GM23338 (cell line): ENCODE results near the gene BCAS3. TPM values are rescaled to one million over a fixed set of nuclear protein-coding genes. Genes with fewer than 3 reads are reported as not detected.

Experiments
- ATAC-seq: fragments of 200-7000 bp; cut with Tn5 transposase; 3 replicates; pipeline ENCODE4 v1.9.1; 2020
- DNase-seq: peaks from one replicate; pipeline ENCODE4 v3.0.0-alpha.2; 2015; ENCODE audit warnings: low spot score
- H2AFZ ChIP-seq: fragments of 200-600 bp; sonication (generic); 2 replicates; pipeline ENCODE4 v1.8.0; 2016; ENCODE audit warnings: antibody characterized with exemption, mild to moderate bottlenecking, moderate library complexity
- H3F3A ChIP-seq: fragments of 200-600 bp; sonication (generic); replicated peaks from 2 replicates; pipeline ENCODE4 v1.8.0; 2017; ENCODE audit warnings: antibody characterized with exemption, mixed run types, low read depth
- H3K27ac ChIP-seq: fragments of 200-600 bp; sonication (generic); 2 replicates; pipeline ENCODE4 v1.6.1; 2016; ENCODE audit warnings: low read depth
- H3K27me3 ChIP-seq: fragments of 200-600 bp; sonication (generic); 2 replicates; pipeline ENCODE4 v1.8.0; 2016; ENCODE audit warnings: mild to moderate bottlenecking, mixed run types, moderate library complexity; ENCODE audit not compliant: insufficient read depth
- H3K36me3 ChIP-seq: fragments of 200-600 bp; sonication (generic); 2 replicates; pipeline ENCODE4 v1.8.0; 2016; ENCODE audit warnings: mild to moderate bottlenecking; ENCODE audit not compliant: insufficient read depth
- H3K4me1 ChIP-seq: fragments of 200-600 bp; sonication (generic); 2 replicates; pipeline ENCODE4 v1.8.0; 2016; ENCODE audit warnings: mild to moderate bottlenecking, moderate library complexity; ENCODE audit not compliant: insufficient read depth
- H3K4me2 ChIP-seq: fragments of 200-600 bp; sonication (generic); 2 replicates; pipeline ENCODE4 v1.7.1; 2017; ENCODE audit warnings: mixed run types
- H3K4me3 ChIP-seq: fragments of 200-600 bp; sonication (generic); 2 replicates; pipeline ENCODE4 v1.6.1; 2016; ENCODE audit warnings: mixed run types
- H3K79me2 ChIP-seq: fragments of 200-600 bp; sonication (generic); replicated peaks from 2 replicates; pipeline ENCODE4 v1.8.0; 2017; ENCODE audit warnings: mild to moderate bottlenecking; ENCODE audit not compliant: insufficient read depth
- H3K9me2 ChIP-seq: fragments of 200-600 bp; sonication (generic); 2 replicates; pipeline ENCODE4 v1.8.0; 2017; ENCODE audit not compliant: insufficient read depth
- H4K20me1 ChIP-seq: fragments of 200-600 bp; sonication (generic); replicated peaks from 2 replicates; pipeline ENCODE4 v1.8.0; 2017; ENCODE audit warnings: mild to moderate bottlenecking; ENCODE audit not compliant: insufficient read depth
- H3K27ac Mint-ChIP-seq: 2 replicates; pipeline ENCODE4 v1.8.0; 2020; ENCODE audit warnings: inconsistent platforms, mild to moderate bottlenecking, moderate library complexity, mixed read lengths
- H3K27me3 Mint-ChIP-seq: 3 replicates; pipeline ENCODE4 v1.8.0; 2022; ENCODE audit warnings: low read depth, mild to moderate bottlenecking, moderate library complexity, mixed read lengths, inconsistent platforms; ENCODE audit not compliant: insufficient read depth, poor library complexity
- H3K36me3 Mint-ChIP-seq: 3 replicates; pipeline ENCODE4 v1.8.0; 2021; ENCODE audit warnings: low read depth, mild to moderate bottlenecking, inconsistent platforms, moderate library complexity, mixed read lengths
- H3K4me1 Mint-ChIP-seq: 3 replicates; pipeline ENCODE4 v1.8.0; 2020; ENCODE audit warnings: mild to moderate bottlenecking, inconsistent platforms, mixed read lengths
- H3K4me3 Mint-ChIP-seq: 3 replicates; pipeline ENCODE4 v1.8.0; 2021; ENCODE audit warnings: moderate library complexity, mild to moderate bottlenecking, inconsistent platforms, mixed read lengths
- H3K9me3 Mint-ChIP-seq: 3 replicates; pipeline ENCODE4 v1.8.0; 2020; ENCODE audit warnings: moderate library complexity, mild to moderate bottlenecking, inconsistent platforms, mixed read lengths
- JUNB ChIP-seq: IDR thresholded peaks from one replicate; pipeline ENCODE4 v1.6.1; 2016; ENCODE audit warnings: antibody characterized with exemption; ENCODE audit not compliant: unreplicated experiment
- NANOG ChIP-seq: IDR thresholded peaks from 2 replicates; pipeline ENCODE4 v1.6.1; 2016; ENCODE audit warnings: antibody characterized with exemption, borderline replicate concordance
- polyA plus RNA-seq: library from polyadenylated mRNA; unstranded; fragments of >200 nt; fragmentation: Nextera tagmentation; extraction: Ambion mirVana; gene quantifications from 2 replicates; pipeline ENCODE4 v1.2.1, GENCODE V29; 2016
- total RNA-seq: library from RNA; depleted of rRNA; stranded (reverse); fragments of >200 nt; shearing (Covaris generic); gene quantifications from 2 replicates; pipeline ENCODE4 v1.2.3, GENCODE V29; 2014
- TF ChIP-seq, protein P1 (sequence below): fragments of 250-450 bp; sonication (Bioruptor Pico); IDR thresholded peaks from 2 replicates; pipeline ENCODE4 v1.5.0; 2020; ENCODE audit warnings: mild to moderate bottlenecking, moderate library complexity
- TF ChIP-seq, protein P2 (sequence below): IDR thresholded peaks from 2 replicates; pipeline ENCODE4 v1.6.1; 2016; ENCODE audit warnings: antibody characterized with exemption

The BCAS3 gene
- total and polyA plus RNA-seq, 2 experiments from 2014 or later = 8.2 to 28.0 TPM

DNA sequence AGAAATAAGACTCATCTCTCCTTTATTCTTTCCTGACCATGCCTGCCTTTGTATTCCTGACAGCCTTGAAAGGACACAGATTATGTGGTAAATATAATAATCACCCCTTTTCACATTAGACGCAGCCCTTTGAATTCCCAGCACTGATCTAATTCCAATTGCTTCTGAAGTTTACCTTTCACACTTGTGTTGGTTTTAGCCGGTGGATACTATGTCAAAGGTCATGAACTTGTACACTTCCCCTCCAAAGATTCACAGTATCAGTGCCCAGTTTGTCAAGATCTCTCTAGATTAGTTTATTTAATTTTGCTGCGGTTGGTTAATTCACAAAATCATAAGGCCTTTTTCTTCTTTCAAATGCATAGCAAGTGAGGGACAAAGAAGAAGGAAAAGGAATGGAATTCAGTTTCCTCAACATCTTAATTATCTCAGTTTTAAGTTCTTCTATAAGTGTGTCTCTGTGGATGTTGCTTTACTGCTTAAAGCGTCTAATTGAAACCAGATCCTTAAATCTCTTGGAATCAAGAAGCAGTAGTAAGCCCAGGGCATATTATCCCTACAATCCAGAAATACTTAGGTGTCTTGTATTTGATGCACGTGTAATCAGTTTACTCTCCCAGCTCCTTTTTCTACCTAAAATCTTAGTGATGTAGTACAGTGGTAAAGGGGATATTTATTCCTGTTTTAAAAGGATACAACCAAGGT is 547.7 kb downstream of the BCAS3 start (continued):
- TF ChIP-seq, protein P1, sequence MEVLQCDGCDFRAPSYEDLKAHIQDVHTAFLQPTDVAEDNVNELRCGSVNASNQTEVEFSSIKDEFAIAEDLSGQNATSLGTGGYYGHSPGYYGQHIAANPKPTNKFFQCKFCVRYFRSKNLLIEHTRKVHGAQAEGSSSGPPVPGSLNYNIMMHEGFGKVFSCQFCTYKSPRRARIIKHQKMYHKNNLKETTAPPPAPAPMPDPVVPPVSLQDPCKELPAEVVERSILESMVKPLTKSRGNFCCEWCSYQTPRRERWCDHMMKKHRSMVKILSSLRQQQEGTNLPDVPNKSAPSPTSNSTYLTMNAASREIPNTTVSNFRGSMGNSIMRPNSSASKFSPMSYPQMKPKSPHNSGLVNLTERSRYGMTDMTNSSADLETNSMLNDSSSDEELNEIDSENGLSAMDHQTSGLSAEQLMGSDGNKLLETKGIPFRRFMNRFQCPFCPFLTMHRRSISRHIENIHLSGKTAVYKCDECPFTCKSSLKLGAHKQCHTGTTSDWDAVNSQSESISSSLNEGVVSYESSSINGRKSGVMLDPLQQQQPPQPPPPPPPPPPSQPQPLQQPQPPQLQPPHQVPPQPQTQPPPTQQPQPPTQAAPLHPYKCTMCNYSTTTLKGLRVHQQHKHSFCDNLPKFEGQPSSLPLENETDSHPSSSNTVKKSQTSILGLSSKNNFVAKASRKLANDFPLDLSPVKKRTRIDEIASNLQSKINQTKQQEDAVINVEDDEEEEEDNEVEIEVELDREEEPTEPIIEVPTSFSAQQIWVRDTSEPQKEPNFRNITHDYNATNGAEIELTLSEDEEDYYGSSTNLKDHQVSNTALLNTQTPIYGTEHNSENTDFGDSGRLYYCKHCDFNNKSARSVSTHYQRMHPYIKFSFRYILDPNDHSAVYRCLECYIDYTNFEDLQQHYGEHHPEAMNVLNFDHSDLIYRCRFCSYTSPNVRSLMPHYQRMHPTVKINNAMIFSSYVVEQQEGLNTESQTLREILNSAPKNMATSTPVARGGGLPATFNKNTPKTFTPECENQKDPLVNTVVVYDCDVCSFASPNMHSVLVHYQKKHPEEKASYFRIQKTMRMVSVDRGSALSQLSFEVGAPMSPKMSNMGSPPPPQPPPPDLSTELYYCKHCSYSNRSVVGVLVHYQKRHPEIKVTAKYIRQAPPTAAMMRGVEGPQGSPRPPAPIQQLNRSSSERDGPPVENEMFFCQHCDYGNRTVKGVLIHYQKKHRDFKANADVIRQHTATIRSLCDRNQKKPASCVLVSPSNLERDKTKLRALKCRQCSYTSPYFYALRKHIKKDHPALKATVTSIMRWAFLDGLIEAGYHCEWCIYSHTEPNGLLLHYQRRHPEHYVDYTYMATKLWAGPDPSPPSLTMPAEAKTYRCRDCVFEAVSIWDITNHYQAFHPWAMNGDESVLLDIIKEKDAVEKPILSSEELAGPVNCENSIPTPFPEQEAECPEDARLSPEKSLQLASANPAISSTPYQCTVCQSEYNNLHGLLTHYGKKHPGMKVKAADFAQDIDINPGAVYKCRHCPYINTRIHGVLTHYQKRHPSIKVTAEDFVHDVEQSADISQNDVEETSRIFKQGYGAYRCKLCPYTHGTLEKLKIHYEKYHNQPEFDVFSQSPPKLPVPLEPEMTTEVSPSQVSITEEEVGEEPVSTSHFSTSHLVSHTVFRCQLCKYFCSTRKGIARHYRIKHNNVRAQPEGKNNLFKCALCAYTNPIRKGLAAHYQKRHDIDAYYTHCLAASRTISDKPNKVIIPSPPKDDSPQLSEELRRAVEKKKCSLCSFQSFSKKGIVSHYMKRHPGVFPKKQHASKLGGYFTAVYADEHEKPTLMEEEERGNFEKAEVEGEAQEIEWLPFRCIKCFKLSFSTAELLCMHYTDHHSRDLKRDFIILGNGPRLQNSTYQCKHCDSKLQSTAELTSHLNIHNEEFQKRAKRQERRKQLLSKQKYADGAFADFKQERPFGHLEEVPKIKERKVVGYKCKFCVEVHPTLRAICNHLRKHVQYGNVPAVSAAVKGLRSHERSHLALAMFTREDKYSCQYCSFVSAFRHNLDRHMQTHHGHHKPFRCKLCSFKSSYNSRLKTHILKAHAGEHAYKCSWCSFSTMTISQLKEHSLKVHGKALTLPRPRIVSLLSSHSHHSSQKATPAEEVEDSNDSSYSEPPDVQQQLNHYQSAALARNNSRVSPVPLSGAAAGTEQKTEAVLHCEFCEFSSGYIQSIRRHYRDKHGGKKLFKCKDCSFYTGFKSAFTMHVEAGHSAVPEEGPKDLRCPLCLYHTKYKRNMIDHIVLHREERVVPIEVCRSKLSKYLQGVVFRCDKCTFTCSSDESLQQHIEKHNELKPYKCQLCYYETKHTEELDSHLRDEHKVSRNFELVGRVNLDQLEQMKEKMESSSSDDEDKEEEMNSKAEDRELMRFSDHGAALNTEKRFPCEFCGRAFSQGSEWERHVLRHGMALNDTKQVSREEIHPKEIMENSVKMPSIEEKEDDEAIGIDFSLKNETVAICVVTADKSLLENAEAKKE (CRISPR knock-in tag) = no peak

DNA sequence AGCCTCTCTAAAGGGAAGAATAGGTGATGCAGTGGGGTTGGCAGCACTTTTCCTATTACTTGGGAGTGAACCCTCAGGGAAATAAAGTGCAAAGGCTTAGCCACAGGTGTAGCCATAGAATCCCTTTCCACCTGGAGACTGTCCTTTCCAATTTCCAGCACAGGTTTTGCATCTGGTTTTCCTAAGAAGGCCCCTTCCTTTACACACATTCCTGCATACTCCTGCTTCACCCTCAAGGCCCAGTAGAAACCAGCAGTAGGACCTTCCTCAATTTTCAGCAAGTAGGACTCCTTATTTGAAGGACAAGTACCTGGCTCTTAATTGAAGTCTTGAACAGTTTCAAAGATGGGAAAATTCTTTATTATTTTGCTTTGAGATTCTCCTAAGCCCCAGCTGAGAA is 550.2 kb downstream of the BCAS3 start:
- no peak overlapping the region for H3K27ac ChIP-seq
- H3K9me2 ChIP-seq = 0 out of 2 replicates have a peak, but pooled peaks cover 2% of the 10 kb centered on the region
- no peak overlapping the region for H2AFZ ChIP-seq
- H3K36me3 ChIP-seq = no peaks in the 10 kb centered on the region
- H3K27me3 ChIP-seq = no peaks in the 10 kb centered on the region
- Mint-ChIP-seq H3K9me3 (no peaks in the 10 kb centered on the region), H3K4me3 (no peak overlapping the region), H3K27ac (no peak overlapping the region), H3K36me3 (no peaks in the 10 kb centered on the region), H3K27me3 (no peaks in the 10 kb centered on the region), H3K4me1 (peaks cover 12% of the 10 kb centered on the region)
- DNase-seq (no peak), ATAC-seq (peak; percentile 47; the same call in 2 of the 3 replicates)
- H3K4me3 ChIP-seq = no peak overlapping the region
- H3F3A ChIP-seq = no peaks in the 10 kb centered on the region
- peaks cover 13% of the 10 kb centered on the region; the same call in 1 of the 2 replicates for H3K4me1 ChIP-seq
- H4K20me1 ChIP-seq = no peaks in the 10 kb centered on the region
- H3K79me2 ChIP-seq = no peaks in the 10 kb centered on the region
- no peak overlapping the region for H3K4me2 ChIP-seq
- TF ChIP-seq, protein P2, sequence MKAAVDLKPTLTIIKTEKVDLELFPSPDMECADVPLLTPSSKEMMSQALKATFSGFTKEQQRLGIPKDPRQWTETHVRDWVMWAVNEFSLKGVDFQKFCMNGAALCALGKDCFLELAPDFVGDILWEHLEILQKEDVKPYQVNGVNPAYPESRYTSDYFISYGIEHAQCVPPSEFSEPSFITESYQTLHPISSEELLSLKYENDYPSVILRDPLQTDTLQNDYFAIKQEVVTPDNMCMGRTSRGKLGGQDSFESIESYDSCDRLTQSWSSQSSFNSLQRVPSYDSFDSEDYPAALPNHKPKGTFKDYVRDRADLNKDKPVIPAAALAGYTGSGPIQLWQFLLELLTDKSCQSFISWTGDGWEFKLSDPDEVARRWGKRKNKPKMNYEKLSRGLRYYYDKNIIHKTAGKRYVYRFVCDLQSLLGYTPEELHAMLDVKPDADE = no peak
- no peak for TF ChIP-seq NANOG
- no peak for TF ChIP-seq JUNB
- TF ChIP-seq, protein P1 (CRISPR knock-in tag) = peak; percentile 83; the same call in 1 of the 2 replicates
